HL-60 (cell line): Measurements from ENCODE around the gene LYRM1.
"Not testable (repeated sequence)": the region's sequence is repeated elsewhere in the genome, so short reads cannot be mapped to it uniquely, and the experiment has no call there.

Source experiments
- GABPA ChIP-seq: IDR thresholded peaks from 2 replicates; pipeline ENCODE4 v1.6.1; 2012; ENCODE audit warnings: low read depth
- POLR2AphosphoS5 ChIP-seq: IDR thresholded peaks from 2 replicates; pipeline ENCODE4 v1.6.1; 2012; ENCODE audit warnings: low read depth
- TF ChIP-seq, protein P1 (sequence below): IDR thresholded peaks from one replicate; pipeline ENCODE4 v1.5.1; 2011; ENCODE audit warnings: low read length, control low read depth, inconsistent platforms; ENCODE audit not compliant: insufficient read depth
- TF ChIP-seq, protein P2 (sequence below): IDR thresholded peaks from 2 replicates; pipeline ENCODE4 v1.6.1; 2012; ENCODE audit warnings: low read depth; ENCODE audit not compliant: insufficient replicate concordance

DNA sequence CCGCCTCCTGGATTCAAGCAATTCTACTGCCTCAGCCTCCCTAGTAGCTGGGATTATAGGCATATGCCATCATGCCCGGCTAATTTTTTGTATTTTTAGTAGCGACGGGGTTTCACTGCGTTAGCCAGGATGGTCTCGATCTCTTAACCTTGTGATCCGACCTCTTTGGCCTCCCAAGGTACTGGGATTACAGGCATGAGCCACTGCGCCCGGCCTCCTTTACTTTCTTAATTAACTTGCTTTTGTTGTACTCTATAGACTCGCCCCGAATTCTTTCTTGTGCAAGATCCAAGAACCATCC lies 45.0 kb downstream of the LYRM1 start:
- TF ChIP-seq, protein P1, sequence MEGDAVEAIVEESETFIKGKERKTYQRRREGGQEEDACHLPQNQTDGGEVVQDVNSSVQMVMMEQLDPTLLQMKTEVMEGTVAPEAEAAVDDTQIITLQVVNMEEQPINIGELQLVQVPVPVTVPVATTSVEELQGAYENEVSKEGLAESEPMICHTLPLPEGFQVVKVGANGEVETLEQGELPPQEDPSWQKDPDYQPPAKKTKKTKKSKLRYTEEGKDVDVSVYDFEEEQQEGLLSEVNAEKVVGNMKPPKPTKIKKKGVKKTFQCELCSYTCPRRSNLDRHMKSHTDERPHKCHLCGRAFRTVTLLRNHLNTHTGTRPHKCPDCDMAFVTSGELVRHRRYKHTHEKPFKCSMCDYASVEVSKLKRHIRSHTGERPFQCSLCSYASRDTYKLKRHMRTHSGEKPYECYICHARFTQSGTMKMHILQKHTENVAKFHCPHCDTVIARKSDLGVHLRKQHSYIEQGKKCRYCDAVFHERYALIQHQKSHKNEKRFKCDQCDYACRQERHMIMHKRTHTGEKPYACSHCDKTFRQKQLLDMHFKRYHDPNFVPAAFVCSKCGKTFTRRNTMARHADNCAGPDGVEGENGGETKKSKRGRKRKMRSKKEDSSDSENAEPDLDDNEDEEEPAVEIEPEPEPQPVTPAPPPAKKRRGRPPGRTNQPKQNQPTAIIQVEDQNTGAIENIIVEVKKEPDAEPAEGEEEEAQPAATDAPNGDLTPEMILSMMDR = not testable (repeated sequence)
- TF ChIP-seq GABPA, POLR2AphosphoS5: not testable (repeated sequence)
- TF ChIP-seq, protein P2, sequence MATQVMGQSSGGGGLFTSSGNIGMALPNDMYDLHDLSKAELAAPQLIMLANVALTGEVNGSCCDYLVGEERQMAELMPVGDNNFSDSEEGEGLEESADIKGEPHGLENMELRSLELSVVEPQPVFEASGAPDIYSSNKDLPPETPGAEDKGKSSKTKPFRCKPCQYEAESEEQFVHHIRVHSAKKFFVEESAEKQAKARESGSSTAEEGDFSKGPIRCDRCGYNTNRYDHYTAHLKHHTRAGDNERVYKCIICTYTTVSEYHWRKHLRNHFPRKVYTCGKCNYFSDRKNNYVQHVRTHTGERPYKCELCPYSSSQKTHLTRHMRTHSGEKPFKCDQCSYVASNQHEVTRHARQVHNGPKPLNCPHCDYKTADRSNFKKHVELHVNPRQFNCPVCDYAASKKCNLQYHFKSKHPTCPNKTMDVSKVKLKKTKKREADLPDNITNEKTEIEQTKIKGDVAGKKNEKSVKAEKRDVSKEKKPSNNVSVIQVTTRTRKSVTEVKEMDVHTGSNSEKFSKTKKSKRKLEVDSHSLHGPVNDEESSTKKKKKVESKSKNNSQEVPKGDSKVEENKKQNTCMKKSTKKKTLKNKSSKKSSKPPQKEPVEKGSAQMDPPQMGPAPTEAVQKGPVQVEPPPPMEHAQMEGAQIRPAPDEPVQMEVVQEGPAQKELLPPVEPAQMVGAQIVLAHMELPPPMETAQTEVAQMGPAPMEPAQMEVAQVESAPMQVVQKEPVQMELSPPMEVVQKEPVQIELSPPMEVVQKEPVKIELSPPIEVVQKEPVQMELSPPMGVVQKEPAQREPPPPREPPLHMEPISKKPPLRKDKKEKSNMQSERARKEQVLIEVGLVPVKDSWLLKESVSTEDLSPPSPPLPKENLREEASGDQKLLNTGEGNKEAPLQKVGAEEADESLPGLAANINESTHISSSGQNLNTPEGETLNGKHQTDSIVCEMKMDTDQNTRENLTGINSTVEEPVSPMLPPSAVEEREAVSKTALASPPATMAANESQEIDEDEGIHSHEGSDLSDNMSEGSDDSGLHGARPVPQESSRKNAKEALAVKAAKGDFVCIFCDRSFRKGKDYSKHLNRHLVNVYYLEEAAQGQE = not testable (repeated sequence)
